GM21723 (cell line): Measurements from ENCODE around the gene DGKI.

Source experiments
- ATAC-seq: cut with Tn5 transposase; IDR thresholded peaks from one replicate; pipeline ENCODE4 v1.9.1; 2021; ENCODE audit warnings: mild to moderate bottlenecking, moderate library complexity; ENCODE audit not compliant: unreplicated experiment

The DGKI gene

DNA sequence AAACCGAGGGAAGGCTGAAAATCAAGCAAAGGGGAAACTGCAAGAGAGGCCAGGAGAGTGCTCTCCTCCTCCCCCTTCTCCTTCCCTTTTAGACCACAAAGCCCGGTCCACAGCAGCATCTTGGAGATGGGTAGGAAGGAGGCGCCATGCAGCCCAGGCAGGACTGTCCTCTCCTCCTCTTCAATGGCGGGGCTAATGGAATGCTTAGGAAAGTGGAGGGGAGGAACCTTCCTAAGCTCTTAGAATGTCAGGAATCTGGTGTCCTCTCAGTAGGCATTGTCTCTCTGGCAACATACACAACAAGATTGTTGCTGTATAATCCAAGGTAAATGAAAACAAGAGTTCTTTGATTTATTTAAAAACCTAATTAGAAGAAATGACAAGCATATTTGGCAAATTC is 185.1 kb downstream of the DGKI start:
- ATAC-seq: no peak

DNA sequence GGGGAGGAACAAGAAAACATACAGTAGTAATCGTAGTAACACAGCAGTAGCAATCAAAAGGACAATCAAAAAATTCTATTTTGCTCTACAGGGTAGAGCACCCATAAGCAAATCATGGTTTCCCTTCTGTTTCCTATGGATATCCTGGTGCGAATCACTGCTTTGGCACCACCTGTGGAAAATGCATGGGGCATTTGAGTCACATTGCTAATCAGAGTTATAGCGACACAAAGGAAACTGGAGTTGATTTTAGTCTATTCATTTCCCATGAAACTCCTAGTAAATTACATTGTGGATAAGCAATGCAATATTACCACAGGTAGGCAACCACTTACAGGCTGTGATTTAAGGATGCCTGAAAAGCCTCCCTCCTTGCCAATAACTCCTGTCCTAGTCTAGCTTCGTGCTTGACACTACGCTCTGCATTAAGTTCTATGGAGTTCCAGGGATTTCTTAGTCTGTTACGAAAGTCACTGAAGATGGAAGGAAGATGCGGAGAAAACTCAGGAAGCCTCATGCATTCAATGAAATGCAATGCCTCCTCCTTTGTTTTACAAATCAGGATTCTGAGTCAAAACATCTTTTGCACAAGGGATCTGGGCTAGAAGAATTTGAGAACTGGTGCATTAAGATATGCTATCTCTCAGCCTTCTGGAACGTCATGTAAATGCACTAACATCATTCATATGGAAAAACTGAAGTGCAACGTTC is 188.4 kb downstream of the DGKI start:
- no peak for ATAC-seq

DNA sequence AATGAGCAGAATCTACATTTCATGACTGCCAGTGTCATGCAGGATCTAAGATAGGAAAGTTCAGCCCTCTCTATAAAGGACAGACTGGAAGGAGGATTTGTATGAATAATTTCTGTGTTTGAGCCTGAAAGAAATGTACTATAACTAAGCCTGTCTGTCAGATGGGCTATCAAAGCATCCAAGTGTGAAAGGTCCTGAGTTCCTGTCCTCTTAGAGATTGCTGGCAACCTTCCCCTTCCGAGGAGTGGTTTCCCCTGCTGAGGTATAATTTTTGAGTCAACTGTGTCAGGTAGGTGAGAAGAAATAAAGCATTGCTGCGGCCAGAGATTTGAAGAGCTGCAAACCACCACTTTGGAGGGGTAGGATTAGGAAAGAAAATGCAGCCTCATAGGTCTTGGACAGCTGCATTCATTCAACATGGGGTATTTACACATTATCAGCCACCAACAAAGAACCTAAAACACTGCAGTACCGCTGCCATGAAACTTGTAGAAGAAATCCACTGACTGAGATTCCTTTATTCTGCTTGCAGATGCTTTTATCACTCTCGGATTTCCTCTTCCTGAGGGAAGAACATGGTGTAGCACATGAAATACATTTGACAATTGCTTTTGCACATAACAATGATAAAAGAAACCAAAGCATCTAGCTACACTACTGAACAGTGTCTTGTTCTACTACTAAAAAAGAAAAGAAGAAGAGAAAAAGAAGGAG is 189.1 kb downstream of the DGKI start:
- no peak for ATAC-seq

- ATAC-seq: no peak
These were observed 189.9 kb downstream of the DGKI start for GRCh38 chr7:137656850-137657232.

DNA sequence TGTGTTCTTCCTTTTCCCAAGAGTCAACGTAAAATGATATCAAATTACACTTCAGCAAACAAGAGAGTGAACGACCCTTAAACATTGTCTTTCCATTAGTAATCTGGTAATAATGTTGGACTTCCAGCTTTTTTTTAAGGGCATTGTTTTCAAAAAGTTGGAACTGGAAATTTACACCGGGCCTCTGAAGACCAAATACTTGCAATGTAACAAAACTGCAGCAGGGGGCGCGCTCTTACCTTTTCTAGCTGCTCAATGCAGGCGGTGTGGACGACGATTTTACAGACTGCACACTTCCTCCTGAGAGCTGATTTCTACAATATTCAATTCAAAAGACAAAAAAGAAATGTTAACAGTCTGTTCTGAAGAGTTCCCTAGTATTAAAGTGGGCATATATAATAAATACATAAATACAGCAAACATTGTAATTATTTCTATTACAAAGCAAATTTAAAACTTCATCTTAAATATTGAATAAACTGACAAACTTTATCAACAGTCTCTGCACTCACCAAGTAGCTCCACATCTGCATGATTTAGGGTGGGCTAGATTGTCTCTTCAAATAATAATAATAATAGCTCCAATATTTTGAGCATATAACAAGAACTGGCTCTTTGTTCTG is 190.4 kb downstream of the DGKI start:
- peak; percentile 87 for ATAC-seq

- ATAC-seq: no peak
These were observed 191.0 kb downstream of the DGKI start for GRCh38 chr7:137655804-137656203.

- no peak for ATAC-seq
These were observed 194.1 kb downstream of the DGKI start for GRCh38 chr7:137652721-137653120.

DNA sequence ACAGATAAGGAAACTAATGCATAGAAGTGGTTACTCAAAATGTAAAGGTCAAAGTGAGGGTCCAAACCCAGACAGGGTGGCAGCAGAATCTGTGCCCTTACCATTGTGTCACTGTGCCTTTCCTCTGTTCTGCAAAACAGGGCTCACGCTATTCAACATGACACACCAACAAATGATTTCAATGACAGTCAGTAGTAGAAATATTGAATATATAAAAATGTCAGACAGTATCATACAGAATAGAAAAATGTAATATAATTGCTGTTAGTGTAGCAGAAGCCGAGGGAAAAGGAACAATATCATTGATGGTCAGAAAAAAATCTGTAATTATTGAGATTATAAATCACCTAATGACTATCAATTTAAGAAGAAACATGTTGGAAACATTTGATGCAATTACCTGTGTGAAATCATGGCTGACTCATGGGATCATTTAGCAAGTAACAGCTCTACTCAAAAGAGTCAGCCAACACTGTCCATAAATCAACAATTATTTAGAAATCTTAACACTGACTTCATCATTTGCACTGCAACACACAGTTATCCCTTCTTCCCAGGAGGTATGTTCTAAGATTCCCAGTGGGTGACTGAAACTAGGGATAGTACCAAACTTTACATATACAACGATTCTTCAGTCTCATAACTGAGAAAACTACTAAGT is 198.7 kb downstream of the DGKI start:
- ATAC-seq: no peak

GRCh38 chr7:137642472-137642871 is 204.3 kb downstream of the DGKI start:
- ATAC-seq: no peak

DNA sequence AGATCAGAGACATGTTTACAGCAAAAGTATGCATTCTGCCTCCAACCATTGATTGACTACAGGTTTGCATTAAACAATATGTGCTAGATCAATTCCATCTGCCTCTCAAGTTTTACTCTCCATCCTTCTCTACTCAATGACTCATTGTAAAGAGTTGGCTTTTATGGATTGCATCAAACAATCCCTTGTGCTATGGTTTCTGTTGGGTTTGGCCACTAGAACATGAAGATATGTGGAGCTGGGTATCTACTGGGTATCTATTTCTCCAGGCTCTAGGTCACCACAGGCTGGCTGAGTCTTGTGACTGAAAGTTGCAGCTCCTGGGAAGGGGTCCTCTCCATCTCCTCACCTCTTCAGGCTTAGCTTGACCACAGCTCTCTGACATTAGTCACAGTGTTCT is 204.7 kb downstream of the DGKI start:
- no peak for ATAC-seq

DNA sequence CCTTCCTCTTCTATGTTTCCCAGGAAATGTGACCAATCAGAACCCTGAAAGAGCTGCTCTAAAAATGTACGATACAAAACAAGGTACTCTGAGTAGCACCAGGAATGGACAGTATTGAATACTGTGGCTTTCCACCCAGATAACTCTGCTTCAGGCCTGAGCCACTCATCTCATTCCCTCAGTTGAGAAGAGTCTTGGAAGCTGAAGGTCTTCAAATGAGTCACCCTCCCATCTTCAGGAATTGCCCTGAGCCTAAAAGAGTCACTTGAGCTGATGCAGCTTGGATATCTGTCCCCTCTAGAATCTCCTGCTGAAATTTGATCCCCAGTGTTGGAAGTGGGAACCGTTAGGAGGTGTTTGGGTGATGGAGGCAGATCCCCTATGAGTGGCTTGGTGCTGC is 210.4 kb downstream of the DGKI start:
- ATAC-seq: no peak

DNA sequence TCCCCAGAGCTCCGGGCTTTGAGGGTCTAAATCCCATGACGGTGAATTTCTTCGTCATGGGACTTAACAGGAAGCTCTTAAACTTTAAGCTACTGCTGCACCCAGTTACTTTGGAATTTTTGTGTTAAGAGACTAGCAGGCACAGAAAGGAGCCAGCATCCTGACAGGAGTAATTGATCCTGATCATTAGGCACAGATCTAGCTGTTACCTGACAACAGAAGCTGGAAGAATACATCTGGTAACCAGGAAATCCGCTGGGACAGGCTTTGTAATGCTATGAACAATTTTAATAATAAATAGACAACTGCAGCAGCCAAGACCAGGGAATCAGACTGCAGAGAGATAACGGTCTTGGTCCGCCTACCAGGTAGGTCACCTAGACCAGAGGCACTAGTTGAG is 210.9 kb downstream of the DGKI start:
- no peak for ATAC-seq

DNA sequence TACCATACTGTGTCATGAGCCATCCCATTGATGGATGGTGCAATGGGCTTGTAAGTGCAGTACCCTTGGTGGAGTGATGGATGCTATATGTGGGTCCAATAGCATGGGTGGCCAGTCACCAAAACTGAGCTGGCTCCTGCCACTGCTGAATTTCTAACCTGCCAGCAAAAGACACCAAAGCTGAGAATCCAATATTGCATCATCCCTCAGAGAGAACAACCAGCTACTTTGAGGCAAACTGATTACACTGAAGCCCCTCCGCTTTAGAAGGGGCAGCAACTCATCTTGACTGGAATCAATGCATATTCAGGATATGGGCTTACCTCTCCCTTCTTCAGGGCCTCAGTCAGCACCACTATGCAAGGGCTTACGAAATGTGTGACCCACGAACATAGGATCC is 211.6 kb downstream of the DGKI start:
- no peak for ATAC-seq

- no peak for ATAC-seq
These were observed 212.4 kb downstream of the DGKI start for GRCh38 chr7:137634356-137634755.

GRCh38 chr7:137633133-137633532 is 213.6 kb downstream of the DGKI start:
- no peak for ATAC-seq

- ATAC-seq: no peak
These were observed 218.6 kb downstream of the DGKI start for GRCh38 chr7:137628216-137628615.

DNA sequence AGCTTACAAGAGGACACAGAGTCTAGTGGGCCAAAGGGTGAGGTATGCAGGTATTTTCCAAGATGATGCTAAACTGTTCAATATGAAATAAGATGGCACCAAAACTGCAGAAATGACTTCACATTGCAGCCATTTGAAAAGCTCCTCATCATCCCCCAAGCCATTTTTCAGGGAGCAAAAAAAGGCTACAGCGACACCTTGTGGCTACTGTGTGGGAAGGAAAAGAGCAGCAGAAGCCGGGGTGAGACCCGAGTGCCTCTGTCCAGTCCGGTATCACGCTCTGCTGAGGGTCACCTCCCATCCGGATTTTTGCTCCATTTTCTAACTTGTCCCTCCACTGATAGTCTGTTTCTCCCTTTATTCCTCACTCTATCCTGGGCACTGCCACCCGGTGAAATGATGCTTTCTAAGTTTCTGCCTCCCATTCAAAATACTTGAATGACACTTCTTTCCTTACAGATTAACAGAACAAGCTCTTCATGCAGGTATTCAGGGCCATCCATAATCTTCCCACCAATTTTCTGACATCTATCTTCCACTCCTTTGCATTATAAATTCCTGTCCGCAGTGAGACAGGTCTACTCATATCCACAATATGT is 220.2 kb downstream of the DGKI start:
- ATAC-seq: peak; percentile 86

DNA sequence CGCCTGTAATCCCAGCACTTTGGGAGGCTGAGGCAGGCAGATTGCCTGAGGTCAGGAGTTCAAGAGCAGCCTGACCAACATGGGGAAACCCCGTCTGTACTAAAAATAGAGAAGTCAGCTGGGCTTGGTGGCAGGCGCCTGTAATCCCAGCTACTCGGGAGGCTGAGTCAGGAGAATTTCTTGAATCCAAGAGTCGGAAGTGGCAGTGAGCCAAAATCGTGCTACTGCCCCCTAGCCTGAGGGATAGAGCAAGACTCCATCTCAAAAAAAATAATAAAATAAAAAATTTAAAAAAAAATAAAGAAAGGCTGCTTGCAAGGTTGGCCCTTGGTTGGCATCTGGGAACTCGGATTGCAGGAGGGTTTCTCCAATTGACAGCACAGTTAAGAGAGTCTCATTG is 221.6 kb downstream of the DGKI start:
- no peak for ATAC-seq

- ATAC-seq: no peak
These were observed 227.6 kb downstream of the DGKI start for GRCh38 chr7:137619181-137619580.

DNA sequence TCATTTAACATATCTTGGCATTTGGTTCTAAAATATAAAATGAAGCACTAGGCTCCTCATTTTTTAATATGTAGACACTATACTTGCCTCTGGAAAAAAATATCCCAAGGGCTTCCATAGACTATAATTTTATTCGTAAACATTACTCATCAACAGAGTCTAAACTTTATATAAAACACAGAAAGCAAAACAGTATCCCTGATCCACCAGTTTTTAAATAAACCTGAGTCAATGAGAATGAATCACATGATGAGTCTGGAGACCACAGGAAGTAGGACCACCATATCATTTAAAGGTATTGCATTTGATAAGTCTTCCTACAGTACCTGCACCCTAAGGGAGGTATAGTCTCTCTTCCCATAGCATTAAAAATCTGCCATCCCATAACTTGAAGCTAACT is 228.0 kb downstream of the DGKI start:
- no peak for ATAC-seq

GRCh38 chr7:137613006-137613525 is 233.7 kb downstream of the DGKI start:
- ATAC-seq: no peak
